IMR-90 (cell line): Measurements from ENCODE around the gene EHMT1. TPM values are rescaled to one million over a fixed set of nuclear protein-coding genes. Genes with fewer than 3 reads are reported as not detected.

Experiments
- ATAC-seq: fragments of 200-7000 bp; cut with Tn5 transposase; 2 replicates; pipeline ENCODE4 v1.9.1; 2020; ENCODE audit warnings: low read depth, mild to moderate bottlenecking, moderate library complexity
- BruUV-seq: library from RNA; stranded (reverse); fragments of 400-500 nt; replicated peaks from 2 replicates; lab custom pipeline; 2021; lab: Mats Ljungman, UMichigan
- CTCF ChIA-PET: fragments of 300-600 bp; formaldehyde crosslinking; extraction: SDS; loops from one replicate; lab custom pipeline; 2021; ENCODE audit warnings: antibody characterized with exemption; lab: Yijun Ruan, JAX
- POLR2A ChIA-PET: fragments of 300-600 bp; sonication (Branson Sonifier 250); formaldehyde crosslinking; loops from one replicate; lab custom pipeline; 2022; ENCODE audit warnings: antibody characterized with exemption; ENCODE audit not compliant: unreplicated experiment; lab: Charles Lee
- DNase-seq: peaks from one replicate; pipeline ENCODE4 v3.0.0; 2013
- H2AFZ ChIP-seq: replicated peaks from 2 replicates; pipeline ENCODE3; 2013; ENCODE audit warnings: low read length, mild to moderate bottlenecking; ENCODE audit not compliant: poor library complexity
- H2AK5ac ChIP-seq: 2 replicates; pipeline ENCODE4 v1.6.1; 2013; ENCODE audit warnings: low read depth, low read length, inconsistent platforms
- H2AK9ac ChIP-seq: replicated peaks from 2 replicates; pipeline ENCODE3; 2013; ENCODE audit warnings: mild to moderate bottlenecking, low read depth, low read length, moderate library complexity; ENCODE audit not compliant: poor library complexity
- H2BK120ac ChIP-seq: 2 replicates; pipeline ENCODE4 v1.6.1; 2013; ENCODE audit warnings: low read depth, low read length, inconsistent platforms
- H2BK15ac ChIP-seq: 3 replicates; pipeline ENCODE4 v1.6.1; 2013; ENCODE audit warnings: low read depth, low read length, inconsistent platforms
- H2BK20ac ChIP-seq: 2 replicates; pipeline ENCODE4 v1.6.1; 2013; ENCODE audit warnings: low read depth, mild to moderate bottlenecking, inconsistent platforms, low read length, moderate library complexity
- H2BK5ac ChIP-seq: 2 replicates; pipeline ENCODE4 v1.6.1; 2013; ENCODE audit warnings: mild to moderate bottlenecking, low read depth, low read length, inconsistent platforms; ENCODE audit not compliant: poor library complexity, severe bottlenecking
- H3K14ac ChIP-seq: replicated peaks from 2 replicates; pipeline ENCODE4 v1.6.1; 2013; ENCODE audit warnings: low read depth, low read length, inconsistent platforms
- H3K18ac ChIP-seq: 2 replicates; pipeline ENCODE4 v1.6.1; 2013; ENCODE audit warnings: low read depth, low read length, control low read depth
- H3K23ac ChIP-seq: 2 replicates; pipeline ENCODE4 v1.6.1; 2013; ENCODE audit warnings: low read depth, low read length, inconsistent platforms
- H3K27ac ChIP-seq: 2 replicates; pipeline ENCODE4 v1.5.1; 2013; ENCODE audit warnings: mild to moderate bottlenecking, control low read depth, low read length; ENCODE audit not compliant: insufficient read depth
- H3K27me3 ChIP-seq: 2 replicates; pipeline ENCODE4 v1.6.1; 2013; ENCODE audit warnings: low read length; ENCODE audit not compliant: control insufficient read depth, insufficient read depth
- H3K36me3 ChIP-seq: 2 replicates; pipeline ENCODE4 v1.6.1; 2013; ENCODE audit warnings: low read length, mixed read lengths; ENCODE audit not compliant: control insufficient read depth, insufficient read depth
- H3K4ac ChIP-seq: 2 replicates; pipeline ENCODE4 v1.6.1; 2013; ENCODE audit warnings: low read depth, low read length, inconsistent platforms
- H3K4me1 ChIP-seq: 2 replicates; pipeline ENCODE4 v1.6.1; 2013; ENCODE audit warnings: low read length, mixed read lengths; ENCODE audit not compliant: control insufficient read depth, insufficient read depth
- H3K4me2 ChIP-seq: 2 replicates; pipeline ENCODE4 v1.6.1; 2013; ENCODE audit warnings: low read depth, mild to moderate bottlenecking, control low read depth, low read length, moderate library complexity
- H3K4me3 ChIP-seq: 2 replicates; pipeline ENCODE4 v1.5.1; 2013; ENCODE audit warnings: low read depth, mild to moderate bottlenecking, control low read depth, low read length, moderate library complexity; ENCODE audit not compliant: insufficient read depth
- H3K56ac ChIP-seq: 2 replicates; pipeline ENCODE4 v1.6.1; 2013; ENCODE audit warnings: low read length, inconsistent platforms; ENCODE audit not compliant: insufficient read depth; ENCODE audit errors: extremely low read depth
- H3K79me1 ChIP-seq, 2 experiments: 2 replicates each; pipeline ENCODE4 v1.6.1; 2013; ENCODE audit warnings: low read length in 2 of 2, inconsistent platforms in 1 of 2, low read depth in 1 of 2
- H3K9ac ChIP-seq: 2 replicates; pipeline ENCODE4 v1.6.1; 2013; ENCODE audit warnings: low read depth, low read length, control low read depth
- H3K9me1 ChIP-seq: 2 replicates; pipeline ENCODE4 v1.6.1; 2013; ENCODE audit warnings: low read length, inconsistent platforms; ENCODE audit not compliant: insufficient read depth
- H3K9me3 ChIP-seq: 2 replicates; pipeline ENCODE4 v1.6.1; 2013; ENCODE audit warnings: low read length; ENCODE audit not compliant: control insufficient read depth, insufficient read depth
- H4K20me1 ChIP-seq: 2 replicates; pipeline ENCODE4 v1.6.1; 2013; ENCODE audit warnings: low read length, inconsistent platforms; ENCODE audit not compliant: insufficient read depth
- H4K5ac ChIP-seq: 2 replicates; pipeline ENCODE4 v1.6.1; 2013; ENCODE audit warnings: mild to moderate bottlenecking, low read depth, low read length, control low read depth
- H4K8ac ChIP-seq, 2 experiments: 2 replicates each; pipeline ENCODE4 v1.6.1; 2013; ENCODE audit warnings: low read depth in 2 of 2, low read length in 2 of 2, control low read depth in 1 of 2, inconsistent platforms in 1 of 2
- H4K91ac ChIP-seq: 2 replicates; pipeline ENCODE4 v1.6.1; 2013; ENCODE audit warnings: low read depth, low read length, inconsistent platforms; ENCODE audit not compliant: insufficient read depth
- BHLHE40 ChIP-seq: fragments of 150-350 bp; IDR thresholded peaks from 2 replicates; pipeline ENCODE4 v1.6.1; 2016; ENCODE audit warnings: mild to moderate bottlenecking, low read depth, low read length
- CEBPB ChIP-seq: IDR thresholded peaks from 2 replicates; pipeline ENCODE4 v1.6.1; 2012; ENCODE audit warnings: low read depth, low read length, improper control_type of control experiment
- CHD1 ChIP-seq: IDR thresholded peaks from 2 replicates; pipeline ENCODE4 v1.6.1; 2012; ENCODE audit warnings: low read depth, low read length, improper control_type of control experiment
- FOS ChIP-seq: fragments of 150-350 bp; IDR thresholded peaks from 2 replicates; pipeline ENCODE4 v1.6.1; 2016; ENCODE audit warnings: low read depth, low read length
- MAFK ChIP-seq: IDR thresholded peaks from 2 replicates; pipeline ENCODE4 v1.6.1; 2012; ENCODE audit warnings: low read depth, low read length, improper control_type of control experiment
- MAZ ChIP-seq: IDR thresholded peaks from 2 replicates; pipeline ENCODE4 v1.6.1; 2012; ENCODE audit warnings: low read depth, mild to moderate bottlenecking, low read length, improper control_type of control experiment, moderate library complexity, borderline replicate concordance
- NFE2L2 ChIP-seq: fragments of 150-350 bp; IDR thresholded peaks from 2 replicates; pipeline ENCODE4 v1.6.1; 2016; ENCODE audit warnings: low read depth, mild to moderate bottlenecking, low read length
- POLR2A ChIP-seq: IDR thresholded peaks from 2 replicates; pipeline ENCODE4 v1.6.1; 2012; ENCODE audit warnings: mild to moderate bottlenecking, low read depth, low read length
- RAD21 ChIP-seq: IDR thresholded peaks from 2 replicates; pipeline ENCODE4 v1.6.1; 2012; ENCODE audit warnings: low read length, improper control_type of control experiment
- RFX5 ChIP-seq: IDR thresholded peaks from 2 replicates; pipeline ENCODE4 v1.8.0; 2012; ENCODE audit warnings: low read depth, mild to moderate bottlenecking, low read length, moderate library complexity
- WGBS, 2 experiments: methylation state at CpG; one replicate each; pipeline versions ENCODE4 v1.1.5 to v1.1.7; 2013; ENCODE audit warnings: missing lambda C conversion rate in 2 of 2; ENCODE audit not compliant: insufficient read length in 1 of 2; ENCODE audit errors: extremely low coverage in 2 of 2; 5-methylcytosine and 5-hydroxymethylcytosine counted together
- dilution Hi-C: fragments of 300-500 bp; cut with HindIII; formaldehyde crosslinking; loops from one replicate; pipeline ENCODE4 v1.14.3; 2018; ENCODE audit warnings: low sequenced_read_pairs; ENCODE audit not compliant: unreplicated experiment
- in situ Hi-C: fragments of 300-500 bp; cut with MboI; formaldehyde crosslinking; loops from 3 replicates; pipeline ENCODE4 v1.14.3; 2019; ENCODE audit warnings: low sequenced_read_pairs, inconsistent platforms, mixed read lengths
- intact Hi-C: fragments of 100-400 bp; cut with micrococcal nuclease; formaldehyde crosslinking; loops from 2 replicates; pipeline ENCODE4 v1.10.0; 2022
- polyA plus RNA-seq, 3 experiments: library from polyadenylated mRNA; depleted of rRNA; stranded (reverse); fragments of >200 nt; gene quantifications; 2 replicates each; pipeline ENCODE4 v1.2.3, GENCODE V29; 2012; ENCODE audit warnings: low replicate concordance in 1 of 3
- total RNA-seq: library from RNA; depleted of rRNA; stranded (reverse); fragments of >200 nt; gene quantifications from 2 replicates; pipeline ENCODE4 v1.2.3, GENCODE V29; 2012
- TF ChIP-seq, protein P1 (sequence below): fragments of 150-350 bp; IDR thresholded peaks from 2 replicates; pipeline ENCODE4 v1.6.1; 2016; ENCODE audit warnings: low read depth, mild to moderate bottlenecking, low read length, moderate library complexity, borderline replicate concordance

EHMT1 gene
- total and polyA plus RNA-seq, 2 of the 4 experiments (the other 2 are of a cell fraction) = 32.8 to 35.1 TPM

DNA sequence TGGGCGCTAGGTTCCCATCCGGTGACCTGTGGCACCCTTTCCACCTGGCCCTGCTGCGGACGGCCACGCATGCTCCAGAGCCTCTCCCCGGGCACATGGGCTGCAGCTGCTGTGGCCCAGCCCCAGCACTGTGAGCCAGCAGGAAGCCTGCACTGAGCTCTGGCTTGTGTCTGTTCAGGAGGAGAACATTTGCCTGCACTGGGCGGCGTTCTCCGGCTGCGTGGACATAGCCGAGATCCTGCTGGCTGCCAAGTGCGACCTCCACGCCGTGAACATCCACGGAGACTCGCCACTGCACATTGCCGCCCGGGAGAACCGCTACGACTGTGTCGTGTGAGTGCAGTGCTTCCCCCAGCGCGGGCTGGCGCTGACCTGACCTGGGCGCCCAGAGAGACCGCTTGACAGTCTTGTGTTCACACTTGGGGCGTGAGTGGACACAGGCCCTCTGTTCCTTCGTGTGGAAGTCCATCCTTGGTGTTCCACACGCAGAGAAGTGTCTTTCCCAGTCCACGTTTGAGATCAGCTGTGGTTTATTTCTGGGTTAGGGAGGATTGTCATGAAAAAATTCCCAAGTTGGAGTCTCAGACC lies 192.6 kb downstream of the EHMT1 start:
- ChIA-PET POLR2A (no interaction called here), CTCF (no interaction called here)
- Histone ChIP-seq H3K4me3 (no peak overlapping the region), H3K56ac (no peak overlapping the region), H3K27me3 (no peaks in the 10 kb centered on the region), H3K18ac (no peak overlapping the region), H3K9me1 (no peaks in the 10 kb centered on the region), H3K27ac (no peak overlapping the region), H4K5ac (no peak overlapping the region), H3K79me1 (peaks cover 0 to 5% of the 10 kb centered on the region in 2 experiments; a peak in 1 of 4 replicates), H3K23ac (no peak overlapping the region), H3K9me3 (no peaks in the 10 kb centered on the region), H2BK20ac (no peak overlapping the region), H2BK5ac (no peak overlapping the region), H2AK9ac (no peak overlapping the region), H3K4me2 (no peak overlapping the region), H2AFZ (no peak overlapping the region), H4K20me1 (no peaks in the 10 kb centered on the region), H2BK15ac (no peak overlapping the region), H3K9ac (no peak overlapping the region), H2BK120ac (no peak overlapping the region), H2AK5ac (no peak overlapping the region), H3K36me3 (peaks cover 49% of the 10 kb centered on the region), H4K8ac (no peak overlapping the region), H3K4ac (no peak overlapping the region), H4K91ac (no peak overlapping the region), H3K4me1 (no peaks in the 10 kb centered on the region), H3K14ac (no peak overlapping the region)
- no TSS peak for BruUV-seq
- TF ChIP-seq RFX5 = no peak
- TF ChIP-seq CEBPB = no peak
- TF ChIP-seq MAFK = no peak
- TF ChIP-seq, protein P1, sequence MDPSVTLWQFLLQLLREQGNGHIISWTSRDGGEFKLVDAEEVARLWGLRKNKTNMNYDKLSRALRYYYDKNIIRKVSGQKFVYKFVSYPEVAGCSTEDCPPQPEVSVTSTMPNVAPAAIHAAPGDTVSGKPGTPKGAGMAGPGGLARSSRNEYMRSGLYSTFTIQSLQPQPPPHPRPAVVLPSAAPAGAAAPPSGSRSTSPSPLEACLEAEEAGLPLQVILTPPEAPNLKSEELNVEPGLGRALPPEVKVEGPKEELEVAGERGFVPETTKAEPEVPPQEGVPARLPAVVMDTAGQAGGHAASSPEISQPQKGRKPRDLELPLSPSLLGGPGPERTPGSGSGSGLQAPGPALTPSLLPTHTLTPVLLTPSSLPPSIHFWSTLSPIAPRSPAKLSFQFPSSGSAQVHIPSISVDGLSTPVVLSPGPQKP = no peak
- no peak for TF ChIP-seq MAZ
- TF ChIP-seq BHLHE40 = no peak
- TF ChIP-seq POLR2A = no peak
- no peak for TF ChIP-seq FOS
- TF ChIP-seq NFE2L2 = no peak
- TF ChIP-seq RAD21 = no peak
- no peak for TF ChIP-seq CHD1
- ATAC-seq (no peak; the same call in 1 of the 2 replicates), DNase-seq (no peak)
- intact Hi-C loops (no loop called here), in situ Hi-C loops (no loop called here), dilution Hi-C loops (no loop called here)
- 97% methylated on average over 19 of the region's 30 CpGs; no CpG with 5 or more reads in 1 of the 2 experiments for WGBS, 2 experiments
